Parathyroid adenoma (tissue), 2 donors: Measurements from ENCODE around the gene SORCS2.

Experiments used
- H2AFZ ChIP-seq: fragments of 300-600 bp; sonication (generic); one replicate; pipeline ENCODE4 v1.7.0; 2017; ENCODE audit warnings: antibody characterized with exemption, mild to moderate bottlenecking
- H3K27ac ChIP-seq: fragments of 300-600 bp; sonication (generic); one replicate; pipeline ENCODE4 v1.7.0; 2017
- H3K27me3 ChIP-seq: fragments of 300-600 bp; sonication (generic); one replicate; pipeline ENCODE4 v1.7.0; 2017; ENCODE audit warnings: low read length; ENCODE audit not compliant: control insufficient read depth, insufficient read depth
- H3K36me3 ChIP-seq: fragments of 300-600 bp; sonication (generic); one replicate; pipeline ENCODE4 v1.7.0; 2017; ENCODE audit warnings: low read length; ENCODE audit not compliant: control insufficient read depth, insufficient read depth
- H3K4me1 ChIP-seq: fragments of 300-600 bp; sonication (generic); one replicate; pipeline ENCODE4 v1.7.0; 2017; ENCODE audit warnings: control low read depth
- H3K4me2 ChIP-seq: fragments of 300-600 bp; sonication (generic); one replicate; pipeline ENCODE4 v1.7.0; 2017; ENCODE audit warnings: low read length
- H3K4me3 ChIP-seq: fragments of 300-600 bp; sonication (generic); one replicate; pipeline ENCODE4 v1.7.0; 2017; ENCODE audit warnings: low read depth, low read length
- H3K79me2 ChIP-seq: fragments of 300-600 bp; sonication (generic); one replicate; pipeline ENCODE4 v1.7.0; 2017; ENCODE audit warnings: control low read depth
- H3K9ac ChIP-seq: fragments of 300-600 bp; sonication (generic); one replicate; pipeline ENCODE4 v1.7.0; 2017; ENCODE audit warnings: mild to moderate bottlenecking
- H3K9me3 ChIP-seq: fragments of 300-600 bp; sonication (generic); one replicate; pipeline ENCODE4 v1.7.0; 2017; ENCODE audit warnings: low read length; ENCODE audit not compliant: control insufficient read depth
- TF ChIP-seq, protein P1 (sequence below): fragments of 300-600 bp; sonication (generic); IDR thresholded peaks from one replicate; pipeline ENCODE4 v1.7.0; 2017; ENCODE audit warnings: antibody characterized with exemption, mild to moderate bottlenecking
- donor health status: primary hyperparathyroidism.

SORCS2 gene

DNA sequence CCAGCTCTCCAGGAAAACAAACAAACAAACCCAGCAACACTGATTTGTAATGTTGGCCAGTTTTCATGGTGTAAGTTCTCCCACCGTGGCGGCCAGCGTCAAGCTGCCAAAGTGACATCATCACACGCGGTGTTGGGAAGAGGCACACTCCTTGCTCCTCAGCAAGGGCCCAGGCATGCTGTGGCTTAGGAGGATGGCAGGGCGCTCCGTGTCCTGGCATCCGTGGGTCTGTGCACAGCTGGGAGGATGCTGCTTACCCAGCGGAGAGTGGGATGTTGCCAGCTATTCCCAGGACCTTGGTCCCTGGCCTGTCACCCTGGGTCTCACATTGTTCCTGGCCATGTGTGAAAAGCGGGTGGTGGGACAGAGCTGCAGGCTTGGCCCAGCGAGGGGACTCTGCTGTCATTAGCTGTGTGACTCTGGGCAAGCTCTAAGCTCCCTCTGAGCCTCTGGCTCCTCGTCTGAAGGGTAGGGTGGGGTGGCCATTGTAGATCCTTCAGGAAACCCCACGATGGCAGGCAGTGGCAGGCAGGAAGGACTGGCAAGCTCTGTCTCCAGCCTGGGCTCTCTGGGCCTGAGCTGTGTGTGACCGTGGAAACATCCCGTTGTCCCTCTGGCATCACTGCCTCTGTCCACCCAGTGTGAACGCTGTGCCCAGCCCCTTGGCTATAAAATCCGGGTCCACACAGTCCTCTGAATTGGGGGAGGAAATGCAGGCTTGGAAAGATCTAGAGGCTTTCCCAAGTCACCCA lies 231.6 kb downstream of the SORCS2 start:
- no peaks in the 10 kb centered on the region for H3K79me2 ChIP-seq
- no peaks in the 10 kb centered on the region for H3K4me1 ChIP-seq
- no peak overlapping the region for H3K9ac ChIP-seq
- H3K27ac ChIP-seq, result no peak overlapping the region
- H3K27me3 ChIP-seq, result no peaks in the 10 kb centered on the region
- no peaks in the 10 kb centered on the region for H3K36me3 ChIP-seq
- H3K4me2 ChIP-seq, result no peak overlapping the region
- TF ChIP-seq, protein P1, sequence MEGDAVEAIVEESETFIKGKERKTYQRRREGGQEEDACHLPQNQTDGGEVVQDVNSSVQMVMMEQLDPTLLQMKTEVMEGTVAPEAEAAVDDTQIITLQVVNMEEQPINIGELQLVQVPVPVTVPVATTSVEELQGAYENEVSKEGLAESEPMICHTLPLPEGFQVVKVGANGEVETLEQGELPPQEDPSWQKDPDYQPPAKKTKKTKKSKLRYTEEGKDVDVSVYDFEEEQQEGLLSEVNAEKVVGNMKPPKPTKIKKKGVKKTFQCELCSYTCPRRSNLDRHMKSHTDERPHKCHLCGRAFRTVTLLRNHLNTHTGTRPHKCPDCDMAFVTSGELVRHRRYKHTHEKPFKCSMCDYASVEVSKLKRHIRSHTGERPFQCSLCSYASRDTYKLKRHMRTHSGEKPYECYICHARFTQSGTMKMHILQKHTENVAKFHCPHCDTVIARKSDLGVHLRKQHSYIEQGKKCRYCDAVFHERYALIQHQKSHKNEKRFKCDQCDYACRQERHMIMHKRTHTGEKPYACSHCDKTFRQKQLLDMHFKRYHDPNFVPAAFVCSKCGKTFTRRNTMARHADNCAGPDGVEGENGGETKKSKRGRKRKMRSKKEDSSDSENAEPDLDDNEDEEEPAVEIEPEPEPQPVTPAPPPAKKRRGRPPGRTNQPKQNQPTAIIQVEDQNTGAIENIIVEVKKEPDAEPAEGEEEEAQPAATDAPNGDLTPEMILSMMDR, result no peak
- no peak overlapping the region for H2AFZ ChIP-seq
- no peaks in the 10 kb centered on the region for H3K9me3 ChIP-seq
- no peak overlapping the region for H3K4me3 ChIP-seq

GRCh38 chr4:7424553-7425111 lies 232.3 kb downstream of the SORCS2 start:
- no peaks in the 10 kb centered on the region for H3K27me3 ChIP-seq
- H3K36me3 ChIP-seq, result no peaks in the 10 kb centered on the region
- no peak overlapping the region for H3K4me3 ChIP-seq
- no peak overlapping the region for H3K27ac ChIP-seq
- H3K4me2 ChIP-seq, result no peak overlapping the region
- no peak overlapping the region for H3K9ac ChIP-seq
- no peaks in the 10 kb centered on the region for H3K79me2 ChIP-seq
- TF ChIP-seq, protein P1, result no peak
- no peak overlapping the region for H2AFZ ChIP-seq
- H3K4me1 ChIP-seq, result no peaks in the 10 kb centered on the region
- no peaks in the 10 kb centered on the region for H3K9me3 ChIP-seq

DNA sequence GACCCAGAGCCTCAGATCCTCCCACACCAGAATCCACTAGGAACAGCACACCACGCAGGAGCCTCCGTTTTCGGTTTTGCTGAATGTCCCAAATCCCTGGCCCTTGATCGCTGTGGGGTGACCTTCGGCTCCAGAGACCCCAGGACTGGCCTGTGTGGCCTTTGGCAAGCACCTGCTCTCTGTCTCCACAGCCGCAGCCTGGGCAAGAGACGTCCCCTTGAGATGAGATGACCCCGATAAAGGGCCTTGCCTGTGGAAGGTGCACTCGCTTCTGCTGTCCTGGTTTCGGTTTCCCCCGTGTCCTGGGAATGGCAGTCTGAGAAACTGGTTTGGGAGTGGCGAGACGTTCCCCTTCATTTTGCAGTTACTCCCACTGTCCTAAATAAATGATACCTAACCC lies 232.8 kb downstream of the SORCS2 start:
- Histone ChIP-seq H3K4me2 (no peak overlapping the region), H3K27me3 (no peaks in the 10 kb centered on the region), H3K9me3 (no peaks in the 10 kb centered on the region), H2AFZ (no peak overlapping the region), H3K9ac (no peak overlapping the region), H3K4me3 (no peak overlapping the region), H3K36me3 (no peaks in the 10 kb centered on the region), H3K79me2 (no peaks in the 10 kb centered on the region), H3K4me1 (no peaks in the 10 kb centered on the region), H3K27ac (no peak overlapping the region)
- TF ChIP-seq, protein P1, result no peak

DNA sequence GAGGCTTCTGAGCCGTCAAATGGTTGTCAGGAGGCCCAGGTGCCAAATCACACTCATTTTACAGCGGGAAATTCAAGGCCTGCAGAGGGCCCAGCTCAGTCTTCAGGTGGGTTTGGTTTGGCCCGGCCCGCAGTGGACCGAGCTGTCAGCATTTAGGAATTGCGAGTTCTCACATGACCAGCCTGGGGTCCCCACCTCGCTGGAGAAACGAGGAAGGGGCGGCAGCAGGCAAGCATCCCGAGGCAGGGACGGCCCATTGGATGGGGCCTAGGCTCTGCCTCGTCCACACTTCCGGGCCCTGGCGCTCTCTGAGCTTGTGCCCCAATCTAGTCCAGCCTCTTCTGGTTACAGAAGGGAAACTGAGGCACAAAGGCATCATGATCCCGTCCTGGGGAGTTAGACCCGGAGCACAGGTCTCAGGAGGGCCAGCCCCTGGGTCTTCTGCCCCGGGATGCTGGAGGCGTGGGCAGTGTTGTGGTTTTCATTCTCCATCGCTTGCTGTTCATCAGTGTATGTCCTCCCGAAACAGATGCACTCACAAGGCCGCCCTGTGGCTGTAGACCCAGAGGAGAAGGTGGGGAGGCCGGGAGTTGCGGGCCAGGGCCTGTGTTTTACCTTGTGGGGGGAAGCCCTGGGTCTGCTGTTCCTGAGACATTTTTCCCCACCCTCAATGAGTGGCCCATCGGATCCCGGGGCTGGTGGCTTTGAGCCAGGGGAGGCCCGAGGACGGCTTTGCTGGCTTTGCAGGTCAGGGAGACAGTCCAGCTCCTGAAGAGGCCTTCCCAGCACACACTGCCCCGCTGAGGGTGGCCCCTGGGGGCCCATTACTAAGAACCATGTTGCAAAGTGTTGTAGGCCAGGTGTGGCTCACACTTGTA lies 233.5 kb downstream of the SORCS2 start:
- Histone ChIP-seq H3K9me3 (no peaks in the 10 kb centered on the region), H3K4me3 (no peak overlapping the region), H3K27ac (no peak overlapping the region), H3K79me2 (no peaks in the 10 kb centered on the region), H3K27me3 (no peaks in the 10 kb centered on the region), H3K9ac (no peak overlapping the region), H3K4me1 (no peaks in the 10 kb centered on the region), H3K36me3 (no peaks in the 10 kb centered on the region), H3K4me2 (no peak overlapping the region), H2AFZ (no peak overlapping the region)
- TF ChIP-seq, protein P1, result no peak
